Measurements from ENCODE around the gene ZFP36L1.

DNA sequence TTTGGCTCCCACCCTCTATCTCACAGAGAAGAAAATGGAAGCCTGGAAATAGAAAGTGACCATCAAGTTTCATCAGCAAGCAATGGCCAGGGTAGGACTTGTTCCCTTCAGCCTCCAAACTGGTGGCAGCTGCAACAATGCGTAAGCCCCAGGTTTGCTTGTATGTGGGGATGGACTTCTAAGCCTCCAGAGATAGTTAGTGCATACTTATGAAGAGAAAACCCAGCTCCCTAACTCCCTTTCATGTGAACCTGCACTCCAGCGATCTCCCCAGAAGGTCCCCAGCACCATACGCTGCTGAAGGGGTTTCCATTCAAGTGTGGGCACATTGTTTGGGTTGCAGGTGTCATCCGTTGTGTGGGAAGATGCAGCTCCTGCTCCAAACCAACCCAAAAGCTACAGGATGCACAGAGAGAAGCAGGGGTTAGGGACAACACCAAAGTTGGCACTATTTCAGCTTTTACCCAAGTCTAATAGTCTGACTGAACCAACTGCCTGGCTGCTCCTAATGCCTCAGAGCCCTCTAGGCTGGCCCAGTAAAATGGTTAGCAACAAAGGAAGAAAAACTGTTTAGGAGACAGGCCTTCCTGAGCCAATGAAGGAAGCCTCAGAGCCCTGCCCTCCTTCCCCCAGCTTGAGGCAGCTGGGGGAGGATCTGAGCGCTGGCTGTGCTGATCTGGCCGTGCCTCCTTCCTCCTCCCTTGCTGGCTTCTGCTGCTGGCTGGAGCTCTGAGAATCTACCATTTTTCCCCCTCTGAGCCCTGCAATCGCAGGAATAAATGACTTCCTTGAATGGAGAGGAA, 12.3 kb downstream of the ZFP36L1 start:
- TF ChIP-seq, protein P1, sequence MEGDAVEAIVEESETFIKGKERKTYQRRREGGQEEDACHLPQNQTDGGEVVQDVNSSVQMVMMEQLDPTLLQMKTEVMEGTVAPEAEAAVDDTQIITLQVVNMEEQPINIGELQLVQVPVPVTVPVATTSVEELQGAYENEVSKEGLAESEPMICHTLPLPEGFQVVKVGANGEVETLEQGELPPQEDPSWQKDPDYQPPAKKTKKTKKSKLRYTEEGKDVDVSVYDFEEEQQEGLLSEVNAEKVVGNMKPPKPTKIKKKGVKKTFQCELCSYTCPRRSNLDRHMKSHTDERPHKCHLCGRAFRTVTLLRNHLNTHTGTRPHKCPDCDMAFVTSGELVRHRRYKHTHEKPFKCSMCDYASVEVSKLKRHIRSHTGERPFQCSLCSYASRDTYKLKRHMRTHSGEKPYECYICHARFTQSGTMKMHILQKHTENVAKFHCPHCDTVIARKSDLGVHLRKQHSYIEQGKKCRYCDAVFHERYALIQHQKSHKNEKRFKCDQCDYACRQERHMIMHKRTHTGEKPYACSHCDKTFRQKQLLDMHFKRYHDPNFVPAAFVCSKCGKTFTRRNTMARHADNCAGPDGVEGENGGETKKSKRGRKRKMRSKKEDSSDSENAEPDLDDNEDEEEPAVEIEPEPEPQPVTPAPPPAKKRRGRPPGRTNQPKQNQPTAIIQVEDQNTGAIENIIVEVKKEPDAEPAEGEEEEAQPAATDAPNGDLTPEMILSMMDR (IDR thresholded peaks at IDR 0.05; ENCODE audit: low read depth, low read length, poor library complexity, severe bottlenecking), result no peak
- no peak for TF ChIP-seq EZH2phosphoT487 (IDR thresholded peaks at IDR 0.05; ENCODE audit: borderline replicate concordance, low read length)

All from DOHH2 (cell line).